Endothelial cell of umbilical vein (primary cell): ENCODE results near the gene SPIB. TPM values are rescaled to one million over a fixed set of nuclear protein-coding genes. Genes with fewer than 3 reads are reported as not detected.

ENCODE experiments used
- BruUV-seq: library from RNA; stranded (reverse); fragments of 400-500 nt; replicated peaks from 2 replicates; lab custom pipeline; 2021; lab: Mats Ljungman, UMichigan
- CTCF ChIA-PET: fragments of 300-600, 350-600 bp; sonication (Branson Sonifier 250); formaldehyde crosslinking; loops from one replicate; lab custom pipeline; 2021; ENCODE audit warnings: antibody characterized with exemption, inconsistent platforms; lab: Charles Lee
- POLR2A ChIA-PET: fragments of 300-600, 350-600 bp; sonication (Branson Sonifier 250); formaldehyde crosslinking; loops from one replicate; lab custom pipeline; 2021; ENCODE audit warnings: antibody characterized with exemption, inconsistent platforms; lab: Charles Lee
- DNase-seq: peaks from one replicate; pipeline ENCODE4 v3.0.0-alpha.2; 2011; ENCODE audit warnings: low read depth, low spot score
- FAIRE-seq: peaks from 2 replicates; lab custom pipeline; 2011; peaks lifted over from hg19 to GRCh38; lab: Jason Lieb, UNC
- H2AFZ ChIP-seq: 2 replicates; pipeline ENCODE4 v1.6.0; 2012; ENCODE audit warnings: low read depth, low read length, control low read depth, inconsistent platforms
- H3K27ac ChIP-seq: 2 replicates; pipeline ENCODE4 v1.5.1; 2011; ENCODE audit warnings: low read depth, mild to moderate bottlenecking, control low read depth, low read length, moderate library complexity; ENCODE audit not compliant: insufficient read depth
- H3K27me3 ChIP-seq, 2 experiments: 2 replicates each; pipeline versions ENCODE4 v1.6.0 to v1.6.1; 2011; ENCODE audit warnings: low read length in 2 of 2, mixed read lengths in 1 of 2; ENCODE audit not compliant: control insufficient read depth in 2 of 2, insufficient read depth in 2 of 2
- H3K36me3 ChIP-seq, 2 experiments: 2 replicates in 1 of 2; 3 replicates in 1 of 2; pipeline ENCODE4 v1.5.1; 2011; ENCODE audit warnings: low read length in 2 of 2, mild to moderate bottlenecking in 1 of 2, moderate library complexity in 1 of 2; ENCODE audit not compliant: control insufficient read depth in 2 of 2, insufficient read depth in 2 of 2; ENCODE audit errors: extremely low read depth in 1 of 2
- H3K4me1 ChIP-seq: 3 replicates; pipeline ENCODE4 v1.5.1; 2011; ENCODE audit warnings: mild to moderate bottlenecking, low read length; ENCODE audit not compliant: control insufficient read depth, insufficient read depth; ENCODE audit errors: extremely low read depth
- H3K4me2 ChIP-seq: 2 replicates; pipeline ENCODE4 v1.6.1; 2011; ENCODE audit warnings: low read length, control low read depth, mixed read lengths; ENCODE audit not compliant: insufficient read depth
- H3K4me3 ChIP-seq, 3 experiments: fragments of 200-600 bp in 1 of 3; sonication (generic), shearing (Covaris generic) in 1 of 3; replicated peaks in 1 of 3; 2 replicates each; pipeline ENCODE4 v1.5.1; 2011 to 2016; ENCODE audit warnings: control low read depth in 3 of 3, low read length in 3 of 3, mild to moderate bottlenecking in 2 of 3, inconsistent platforms in 1 of 3, low read depth in 1 of 3, moderate library complexity in 1 of 3; ENCODE audit not compliant: insufficient read depth in 1 of 3
- H3K79me2 ChIP-seq: 2 replicates; pipeline ENCODE4 v1.6.0; 2012; ENCODE audit warnings: low read length, inconsistent platforms; ENCODE audit not compliant: control insufficient read depth, insufficient read depth
- H3K9ac ChIP-seq: replicated peaks from 2 replicates; pipeline ENCODE3; 2011; ENCODE audit warnings: low read length, control low read depth; ENCODE audit not compliant: insufficient read depth; ENCODE audit errors: extremely low read depth
- H3K9me1 ChIP-seq: replicated peaks from 3 replicates; pipeline ENCODE4 v1.6.0; 2011; ENCODE audit warnings: mild to moderate bottlenecking, low read length; ENCODE audit not compliant: control insufficient read depth, insufficient read depth; ENCODE audit errors: extremely low read depth
- H3K9me3 ChIP-seq: replicated peaks from 2 replicates; pipeline ENCODE4 v1.5.1; 2012; ENCODE audit warnings: low read length, inconsistent platforms; ENCODE audit not compliant: control insufficient read depth, insufficient read depth
- H4K20me1 ChIP-seq: replicated peaks from 2 replicates; pipeline ENCODE3; 2011; ENCODE audit warnings: mild to moderate bottlenecking, low read length; ENCODE audit not compliant: control insufficient read depth, insufficient read depth; ENCODE audit errors: extremely low read depth
- FOS ChIP-seq: IDR thresholded peaks from 2 replicates; pipeline ENCODE4 v1.6.1; 2011; ENCODE audit warnings: mild to moderate bottlenecking, low read length, moderate library complexity, borderline replicate concordance; ENCODE audit not compliant: insufficient read depth
- JUN ChIP-seq: IDR thresholded peaks from 2 replicates; pipeline ENCODE4 v1.6.1; 2011; ENCODE audit warnings: borderline replicate concordance, low read depth; ENCODE audit not compliant: insufficient read length, insufficient read depth
- POLR2A ChIP-seq: IDR thresholded peaks from 2 replicates; pipeline ENCODE4 v1.6.1; 2012; ENCODE audit warnings: low read depth, mild to moderate bottlenecking, control low read depth, low read length
- dilution Hi-C: fragments of 300-500 bp; cut with MboI; formaldehyde crosslinking; loops from one replicate; pipeline ENCODE4 v1.15.0; 2019; ENCODE audit warnings: low sequenced_read_pairs; ENCODE audit not compliant: extremely low pct_ligation_motif_present
- intact Hi-C: fragments of 100-400 bp; cut with micrococcal nuclease; formaldehyde crosslinking; loops from one replicate; pipeline ENCODE4 v1.10.0; 2022
- polyA plus RNA-seq, 4 experiments: library from polyadenylated mRNA; depleted of rRNA in 3 of 4; stranded (reverse) in 3 of 4; unstranded in 1 of 4; fragments of >200 nt; gene quantifications; 2 replicates each; pipeline versions ENCODE4 v1.2.1 to v1.2.3, GENCODE V29; 2011 to 2012; ENCODE audit warnings: missing spikeins in 1 of 4
- total RNA-seq: library from RNA; stranded (reverse); gene quantifications from 2 replicates; pipeline ENCODE4 v1.2.3, GENCODE V29; 2021
- TF ChIP-seq, protein P1 (sequence below): IDR thresholded peaks from 2 replicates; pipeline ENCODE4 v1.6.1; 2011; ENCODE audit not compliant: insufficient read depth, insufficient read length
- TF ChIP-seq, protein P2 (sequence below), 2 donors: IDR thresholded peaks; 1 replicate in 1 of 2; 2 replicates in 1 of 2; pipeline ENCODE4 v1.5.1; 2011; ENCODE audit warnings: low read length in 2 of 2, mild to moderate bottlenecking in 2 of 2, moderate library complexity in 2 of 2, control low read depth in 1 of 2, inconsistent platforms in 1 of 2, low read depth in 1 of 2; ENCODE audit not compliant: insufficient read depth in 1 of 2; ENCODE audit errors: extremely low read depth in 1 of 2

SPIB gene
- total and polyA plus RNA-seq, 2 donors (not counting 3 experiments of a cell fraction or from before 2014, with no cell fraction given), result not detected

DNA sequence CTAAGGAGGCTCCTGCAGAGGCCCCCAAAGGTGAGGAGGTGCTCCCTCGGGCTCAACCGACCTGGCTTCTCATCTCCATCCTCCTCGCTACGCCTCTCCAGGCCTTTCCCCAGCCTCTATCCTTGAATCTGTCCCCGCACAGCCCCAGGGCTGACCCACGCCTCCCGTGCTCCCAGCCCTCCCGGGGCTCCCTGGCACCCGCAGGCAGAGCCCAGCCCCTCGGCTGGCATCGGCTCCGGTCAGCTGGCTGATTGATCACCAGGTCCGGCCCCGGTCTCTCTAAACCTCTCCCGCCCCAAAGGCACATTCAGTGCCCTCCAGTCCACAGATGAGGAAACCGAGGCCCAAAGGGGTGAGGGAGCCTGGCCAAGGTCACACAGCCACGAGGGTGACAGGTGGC, 16.5 kb downstream of the SPIB start:
- Histone ChIP-seq H3K36me3 (no peaks in the 10 kb centered on the region), H3K4me3 (no peak overlapping the region), H3K79me2 (no peaks in the 10 kb centered on the region), H3K27ac (no peak overlapping the region), H3K9ac (no peak overlapping the region), H3K9me1 (no peaks in the 10 kb centered on the region), H3K4me2 (no peak overlapping the region), H4K20me1 (no peaks in the 10 kb centered on the region), H3K4me1 (peaks cover 6% of the 10 kb centered on the region), H3K27me3 (peaks cover 4 to 8% of the 10 kb centered on the region in 2 experiments), H2AFZ (no peak overlapping the region), H3K9me3 (no peaks in the 10 kb centered on the region)
- ChIA-PET CTCF (interaction anchor here (1.0 kb wide), 1 partner anchor 25 kb away, joined by 3 read pairs; no protein-coding TSS in a partner anchor), POLR2A (no interaction called here)
- dilution Hi-C loops (no loop called here), intact Hi-C loops (no loop called here)
- DNase-seq (no peak), FAIRE-seq (no peak)
- BruUV-seq, result no TSS peak
- no peak for TF ChIP-seq FOS
- no peak for TF ChIP-seq JUN
- TF ChIP-seq, protein P1, sequence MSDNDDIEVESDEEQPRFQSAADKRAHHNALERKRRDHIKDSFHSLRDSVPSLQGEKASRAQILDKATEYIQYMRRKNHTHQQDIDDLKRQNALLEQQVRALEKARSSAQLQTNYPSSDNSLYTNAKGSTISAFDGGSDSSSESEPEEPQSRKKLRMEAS, result no peak
- no peak for TF ChIP-seq POLR2A

DNA sequence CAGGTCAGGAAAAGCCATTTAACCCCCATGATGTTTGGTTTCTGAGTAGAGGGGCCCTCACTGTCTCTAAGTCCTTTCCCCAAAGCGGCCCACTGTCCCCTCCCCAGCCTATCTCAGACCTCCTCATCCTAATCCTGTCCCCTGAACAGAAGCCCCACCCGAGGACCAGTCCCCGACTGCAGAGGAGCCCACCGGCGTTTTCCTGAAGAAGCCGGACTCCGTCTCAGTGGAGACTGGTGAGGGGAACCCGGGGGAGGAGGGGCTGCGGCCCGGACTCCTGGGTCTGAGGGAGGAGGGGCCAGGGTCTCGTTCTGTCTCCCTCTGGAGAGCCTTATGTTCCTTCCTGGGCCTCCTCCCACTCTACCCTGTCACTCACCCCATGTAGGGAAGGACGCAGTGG, 16.9 kb downstream of the SPIB start:
- Histone ChIP-seq H2AFZ (no peak overlapping the region), H3K9me3 (no peaks in the 10 kb centered on the region), H3K4me1 (peaks cover 6% of the 10 kb centered on the region), H3K9ac (no peak overlapping the region), H3K4me2 (no peak overlapping the region), H3K27me3 (peaks cover 4 to 6% of the 10 kb centered on the region in 2 experiments), H3K4me3 (no peak overlapping the region), H4K20me1 (no peaks in the 10 kb centered on the region), H3K9me1 (no peaks in the 10 kb centered on the region), H3K27ac (no peak overlapping the region), H3K79me2 (no peaks in the 10 kb centered on the region), H3K36me3 (no peaks in the 10 kb centered on the region)
- DNase-seq (no peak), FAIRE-seq (no peak)
- dilution Hi-C loops, result no loop called here
- intact Hi-C loops, result no loop called here
- TF ChIP-seq, protein P2, sequence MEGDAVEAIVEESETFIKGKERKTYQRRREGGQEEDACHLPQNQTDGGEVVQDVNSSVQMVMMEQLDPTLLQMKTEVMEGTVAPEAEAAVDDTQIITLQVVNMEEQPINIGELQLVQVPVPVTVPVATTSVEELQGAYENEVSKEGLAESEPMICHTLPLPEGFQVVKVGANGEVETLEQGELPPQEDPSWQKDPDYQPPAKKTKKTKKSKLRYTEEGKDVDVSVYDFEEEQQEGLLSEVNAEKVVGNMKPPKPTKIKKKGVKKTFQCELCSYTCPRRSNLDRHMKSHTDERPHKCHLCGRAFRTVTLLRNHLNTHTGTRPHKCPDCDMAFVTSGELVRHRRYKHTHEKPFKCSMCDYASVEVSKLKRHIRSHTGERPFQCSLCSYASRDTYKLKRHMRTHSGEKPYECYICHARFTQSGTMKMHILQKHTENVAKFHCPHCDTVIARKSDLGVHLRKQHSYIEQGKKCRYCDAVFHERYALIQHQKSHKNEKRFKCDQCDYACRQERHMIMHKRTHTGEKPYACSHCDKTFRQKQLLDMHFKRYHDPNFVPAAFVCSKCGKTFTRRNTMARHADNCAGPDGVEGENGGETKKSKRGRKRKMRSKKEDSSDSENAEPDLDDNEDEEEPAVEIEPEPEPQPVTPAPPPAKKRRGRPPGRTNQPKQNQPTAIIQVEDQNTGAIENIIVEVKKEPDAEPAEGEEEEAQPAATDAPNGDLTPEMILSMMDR (IDR thresholded peaks at IDR 0.05; ENCODE audit: extremely low read depth in 1 of 2, insufficient read depth in 1 of 2, low read depth in 1 of 2, low read length in 2 of 2), result no peak
- BruUV-seq, result no TSS peak
- CTCF ChIA-PET, result no interaction called here
- POLR2A ChIA-PET, result no interaction called here
